Measurements from ENCODE around the gene PGBD4. TPM values are rescaled to one million over a fixed set of nuclear protein-coding genes. Genes with fewer than 3 reads are reported as not detected.
"Not testable (repeated sequence)": the region's sequence is repeated elsewhere in the genome, so short reads cannot be mapped to it uniquely, and the experiment has no call there.

The PGBD4 gene
- total RNA-seq, 5 donors from 2014 or later (not counting 1 experiment from before 2014, with no cell fraction given): 3.1 to 4.0 (median 3.7) TPM

DNA sequence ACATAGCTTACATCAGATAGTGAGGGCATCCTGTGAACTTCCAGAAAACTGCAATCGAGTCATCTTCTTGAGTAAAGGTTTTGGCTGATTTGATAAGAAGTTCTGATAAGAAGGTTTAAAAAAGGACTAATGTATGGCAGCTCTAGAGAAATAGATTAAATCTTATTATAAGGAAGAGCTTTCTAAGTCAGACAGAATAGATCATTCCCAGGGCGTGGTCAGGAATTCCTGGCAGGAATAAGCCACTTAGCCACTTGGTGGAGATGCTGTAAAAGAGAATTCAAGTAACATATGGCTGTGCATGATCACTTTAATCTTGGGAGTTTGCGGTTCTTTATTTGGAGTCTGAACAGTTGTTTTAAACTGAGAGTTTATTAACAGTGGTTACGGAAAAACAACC is 17.4 kb downstream of the PGBD4 start:
- Histone ChIP-seq H3K4me3 (ENCODE audit: control insufficient read depth in 1 of 2, extremely low read depth in 1 of 2, low read length in 1 of 2) (no peak overlapping the region), H3K27me3 (replicated peaks in 1 of 2; ENCODE audit: control insufficient read depth in 2 of 2, extremely low read depth in 1 of 2, insufficient read depth in 2 of 2, low read length in 1 of 2) (peaks cover 0 to 30% of the 10 kb centered on the region in 2 experiments), H3K27ac (ENCODE audit: low read length) (no peak overlapping the region), H3K36me3 (ENCODE audit: control insufficient read depth in 2 of 2, extremely low read depth in 1 of 2, insufficient read depth in 1 of 2, low read length in 1 of 2) (no peaks in the 10 kb centered on the region), H3K4me1 (ENCODE audit: control insufficient read depth in 1 of 2, extremely low read depth in 1 of 2, insufficient read depth in 2 of 2, low read length in 2 of 2) (no peaks in the 10 kb centered on the region), H3K9me3 (no peaks in the 10 kb centered on the region)
- DNase-seq (no peak), ATAC-seq (replicated peaks in 1 of 4) (no peak)
- no CpG with 5 or more reads among the region's 4 CpGs for WGBS (ENCODE audit: insufficient coverage)
- H3K4me3 Mint-ChIP-seq: no peak overlapping the region
- H3K27me3 Mint-ChIP-seq: peaks cover 17 to 43% of the 10 kb centered on the region in 2 donors
- H3K27ac Mint-ChIP-seq: no peak overlapping the region
- H3K36me3 Mint-ChIP-seq: no peaks in the 10 kb centered on the region
- POLR2A ChIA-PET: no interaction called here
- H3K4me1 Mint-ChIP-seq: no peaks in the 10 kb centered on the region
- no peaks in the 10 kb centered on the region for H3K9me3 Mint-ChIP-seq
- CTCF ChIA-PET: no interaction called here

GRCh38 chr15:34120420-34120819 is 18.5 kb downstream of the PGBD4 start:
- H3K27ac Mint-ChIP-seq; H3K27ac ChIP-seq (ENCODE audit: low read length); DNase-seq; H3K36me3 ChIP-seq (ENCODE audit: control insufficient read depth in 2 of 2, extremely low read depth in 1 of 2, insufficient read depth in 1 of 2, low read length in 1 of 2); H3K4me3 Mint-ChIP-seq; H3K9me3 Mint-ChIP-seq; H3K36me3 Mint-ChIP-seq; ATAC-seq (replicated peaks in 1 of 4); H3K9me3 ChIP-seq; H3K4me1 Mint-ChIP-seq; H3K4me1 ChIP-seq (ENCODE audit: control insufficient read depth in 1 of 2, extremely low read depth in 1 of 2, insufficient read depth in 2 of 2, low read length in 2 of 2); H3K4me3 ChIP-seq (ENCODE audit: control insufficient read depth in 1 of 2, extremely low read depth in 1 of 2, low read length in 1 of 2): not testable (repeated sequence)
- peaks cover 0 to 19% of the 10 kb centered on the region in 2 experiments for H3K27me3 ChIP-seq (replicated peaks in 1 of 2; ENCODE audit: control insufficient read depth in 2 of 2, extremely low read depth in 1 of 2, insufficient read depth in 2 of 2, low read length in 1 of 2)
- no CpG with 5 or more reads among the region's 2 CpGs for WGBS (ENCODE audit: insufficient coverage)
- CTCF ChIA-PET: interaction anchor here in 1 of 2 donors (0.6 kb wide), 1 partner anchor 12 kb away, joined by 3 read pairs; no protein-coding TSS in a partner anchor
- POLR2A ChIA-PET: interaction anchor here in 1 of 2 donors (0.7 kb wide), 1 partner anchor 792 kb away, joined by 3 read pairs; no protein-coding TSS in a partner anchor
- H3K27me3 Mint-ChIP-seq: peaks cover 12 to 41% of the 10 kb centered on the region in 2 donors

DNA sequence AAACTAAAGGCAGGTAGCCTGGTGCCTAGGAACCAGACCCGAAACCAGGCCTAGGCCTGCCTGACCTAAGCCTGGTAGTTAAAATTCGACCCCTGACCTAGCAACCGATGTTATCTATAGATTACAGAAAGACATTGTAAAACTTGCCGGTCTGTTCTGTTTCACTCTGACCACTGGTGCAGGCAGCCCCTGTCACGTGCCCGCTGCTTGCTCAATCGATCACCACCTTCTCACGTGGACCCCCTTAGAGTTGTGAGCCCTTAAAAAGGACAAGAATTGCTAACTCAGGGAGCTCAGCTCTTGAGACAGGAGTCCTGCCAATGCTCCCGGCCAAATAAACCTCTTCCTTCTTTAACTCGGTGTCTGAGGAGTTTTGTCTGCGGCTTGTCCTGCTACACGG is 19.9 kb downstream of the PGBD4 start:
- H3K27ac Mint-ChIP-seq, H3K4me3 Mint-ChIP-seq: not testable (repeated sequence)
- WGBS (ENCODE audit: insufficient coverage): 78% methylated on average over 8 of the region's 12 CpGs

GRCh38 chr15:34122771-34123183 is 20.9 kb downstream of the PGBD4 start:
- CTCF ChIA-PET: no interaction called here
- POLR2A ChIA-PET: interaction anchor here in 1 of 2 donors (0.5 kb wide), 1 partner anchor 49 kb away, joined by 6 read pairs; no protein-coding TSS in a partner anchor
- H3K36me3 Mint-ChIP-seq: no peaks in the 10 kb centered on the region

More for the DNA sequence above, 19.9 kb downstream of the PGBD4 start:
- H3K9me3 Mint-ChIP-seq; H3K4me3 ChIP-seq (ENCODE audit: control insufficient read depth in 1 of 2, extremely low read depth in 1 of 2, low read length in 1 of 2); ATAC-seq (replicated peaks in 1 of 4); H3K9me3 ChIP-seq; H3K4me1 Mint-ChIP-seq; H3K4me1 ChIP-seq (ENCODE audit: control insufficient read depth in 1 of 2, extremely low read depth in 1 of 2, insufficient read depth in 2 of 2, low read length in 2 of 2); H3K36me3 Mint-ChIP-seq; CTCF ChIA-PET; H3K36me3 ChIP-seq (ENCODE audit: control insufficient read depth in 2 of 2, extremely low read depth in 1 of 2, insufficient read depth in 1 of 2, low read length in 1 of 2); DNase-seq; H3K27ac ChIP-seq (ENCODE audit: low read length); POLR2A ChIA-PET: not testable (repeated sequence)
- H3K27me3 ChIP-seq (replicated peaks in 1 of 2; ENCODE audit: control insufficient read depth in 2 of 2, extremely low read depth in 1 of 2, insufficient read depth in 2 of 2, low read length in 1 of 2): peaks cover 0 to 14% of the 10 kb centered on the region in 2 experiments
- peaks cover 12 to 41% of the 10 kb centered on the region in 2 donors for H3K27me3 Mint-ChIP-seq

DNA sequence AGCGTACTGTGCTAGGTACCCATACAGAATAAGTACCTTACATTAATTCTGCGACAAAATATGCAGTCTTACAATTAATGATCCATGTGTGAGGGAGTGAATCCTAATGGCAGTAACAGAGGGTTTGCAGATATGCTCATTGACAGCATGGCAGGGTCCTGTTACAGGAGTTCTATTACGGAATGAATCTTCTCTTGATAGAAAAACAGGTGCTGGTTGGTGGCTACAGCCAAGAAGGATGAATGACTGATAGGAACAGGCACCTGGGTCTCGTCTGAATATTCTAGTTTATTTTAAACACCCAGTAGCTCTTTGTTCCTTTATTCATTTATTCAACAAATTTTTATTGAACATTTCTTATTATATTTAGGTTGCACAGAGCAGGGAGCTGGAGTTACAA is 22.8 kb downstream of the PGBD4 start:
- DNase-seq (no peak), ATAC-seq (replicated peaks in 1 of 4) (no peak)

More at GRCh38 chr15:34122771-34123183, 20.9 kb downstream of the PGBD4 start:
- DNase-seq: no peak
- Mint-ChIP-seq H3K9me3 (peaks cover 0 to 3% (median 0%) of the 10 kb centered on the region in 3 donors), H3K4me1 (no peaks in the 10 kb centered on the region), H3K27me3 (peaks cover 12 to 32% of the 10 kb centered on the region in 2 donors), H3K27ac (no peak overlapping the region), H3K4me3 (no peak overlapping the region)
- no peak overlapping the region for H3K4me3 ChIP-seq (ENCODE audit: control insufficient read depth in 1 of 2, extremely low read depth in 1 of 2, low read length in 1 of 2)
- peaks cover 0 to 10% of the 10 kb centered on the region in 2 experiments for H3K27me3 ChIP-seq (replicated peaks in 1 of 2; ENCODE audit: control insufficient read depth in 2 of 2, extremely low read depth in 1 of 2, insufficient read depth in 2 of 2, low read length in 1 of 2)
- no peak for ATAC-seq (replicated peaks in 1 of 4)
- no peaks in the 10 kb centered on the region for H3K9me3 ChIP-seq
- no peaks in the 10 kb centered on the region for H3K4me1 ChIP-seq (ENCODE audit: control insufficient read depth in 1 of 2, extremely low read depth in 1 of 2, insufficient read depth in 2 of 2, low read length in 2 of 2)
- WGBS (ENCODE audit: insufficient coverage): 60% methylated on average over 2 of the region's 6 CpGs
- H3K27ac ChIP-seq (ENCODE audit: low read length): no peak overlapping the region
- H3K36me3 ChIP-seq (ENCODE audit: control insufficient read depth in 2 of 2, extremely low read depth in 1 of 2, insufficient read depth in 1 of 2, low read length in 1 of 2): no peaks in the 10 kb centered on the region

GRCh38 chr15:34125945-34126344 is 24.1 kb downstream of the PGBD4 start:
- Histone ChIP-seq H3K27me3 (replicated peaks in 1 of 2; ENCODE audit: control insufficient read depth in 2 of 2, extremely low read depth in 1 of 2, insufficient read depth in 2 of 2, low read length in 1 of 2) (peaks cover 0 to 5% of the 10 kb centered on the region in 2 experiments), H3K4me1 (ENCODE audit: control insufficient read depth in 1 of 2, extremely low read depth in 1 of 2, insufficient read depth in 2 of 2, low read length in 2 of 2) (no peaks in the 10 kb centered on the region), H3K36me3 (ENCODE audit: control insufficient read depth in 2 of 2, extremely low read depth in 1 of 2, insufficient read depth in 1 of 2, low read length in 1 of 2) (no peaks in the 10 kb centered on the region), H3K27ac (ENCODE audit: low read length) (no peak overlapping the region), H3K9me3 (no peaks in the 10 kb centered on the region), H3K4me3 (ENCODE audit: control insufficient read depth in 1 of 2, extremely low read depth in 1 of 2, low read length in 1 of 2) (no peak overlapping the region)
- ATAC-seq (replicated peaks in 1 of 4) (no peak), DNase-seq (no peak)
- CTCF ChIA-PET: no interaction called here
- H3K27me3 Mint-ChIP-seq: peaks cover 5 to 12% of the 10 kb centered on the region in 2 donors
- H3K27ac Mint-ChIP-seq: no peak overlapping the region
- no CpG with 5 or more reads among the region's 1 CpG for WGBS (ENCODE audit: insufficient coverage)
- H3K9me3 Mint-ChIP-seq: peaks cover 0 to 6% (median 3%) of the 10 kb centered on the region in 3 donors
- POLR2A ChIA-PET: no interaction called here
- no peaks in the 10 kb centered on the region for H3K36me3 Mint-ChIP-seq
- no peaks in the 10 kb centered on the region for H3K4me1 Mint-ChIP-seq
- H3K4me3 Mint-ChIP-seq: no peak overlapping the region

More for the DNA sequence above, 22.8 kb downstream of the PGBD4 start:
- POLR2A ChIA-PET: no interaction called here
- H3K4me3 ChIP-seq (ENCODE audit: control insufficient read depth in 1 of 2, extremely low read depth in 1 of 2, low read length in 1 of 2): no peak overlapping the region
- no peaks in the 10 kb centered on the region for H3K4me1 Mint-ChIP-seq
- H3K9me3 Mint-ChIP-seq: peaks cover 0 to 6% (median 3%) of the 10 kb centered on the region in 3 donors
- no peaks in the 10 kb centered on the region for H3K4me1 ChIP-seq (ENCODE audit: control insufficient read depth in 1 of 2, extremely low read depth in 1 of 2, insufficient read depth in 2 of 2, low read length in 2 of 2)
- no peaks in the 10 kb centered on the region for H3K36me3 Mint-ChIP-seq
- CTCF ChIA-PET: interaction anchor here in 1 of 2 donors (1.4 kb wide), 1 partner anchor 62 kb away, joined by 3 read pairs; no protein-coding TSS in a partner anchor
- H3K27me3 Mint-ChIP-seq: peaks cover 12 to 21% of the 10 kb centered on the region in 2 donors
- H3K27ac ChIP-seq (ENCODE audit: low read length): no peak overlapping the region
- H3K36me3 ChIP-seq (ENCODE audit: control insufficient read depth in 2 of 2, extremely low read depth in 1 of 2, insufficient read depth in 1 of 2, low read length in 1 of 2): no peaks in the 10 kb centered on the region
- H3K9me3 ChIP-seq: no peaks in the 10 kb centered on the region
- H3K27ac Mint-ChIP-seq: no peak overlapping the region
- no CpG with 5 or more reads among the region's 4 CpGs for WGBS (ENCODE audit: insufficient coverage)
- H3K4me3 Mint-ChIP-seq: no peak overlapping the region
- peaks cover 0 to 5% of the 10 kb centered on the region in 2 experiments for H3K27me3 ChIP-seq (replicated peaks in 1 of 2; ENCODE audit: control insufficient read depth in 2 of 2, extremely low read depth in 1 of 2, insufficient read depth in 2 of 2, low read length in 1 of 2)

Measured in T-cell (primary cell).